Aorta (tissue), 5 donors: ENCODE results near the gene MAP6D1. TPM values are rescaled to one million over a fixed set of nuclear protein-coding genes. Genes with fewer than 3 reads are reported as not detected.
A peak's percentile ranks its signal among the peaks of the same experiment; 100 is the strongest.
"Not testable (repeated sequence)": the region's sequence is repeated elsewhere in the genome, so short reads cannot be mapped to it uniquely, and the experiment has no call there.

ENCODE experiments used
- ATAC-seq: fragments of 200-7000 bp; cut with Tn5 transposase; one replicate; pipeline ENCODE4 v1.9.1; 2022; ENCODE audit warnings: moderate library complexity; ENCODE audit not compliant: low FRiP score
- DNase-seq, 2 donors: peaks; one replicate each; pipeline ENCODE4 v3.0.0-alpha.2; 2020
- H3K27ac ChIP-seq, 2 donors: one replicate each; pipeline ENCODE4 v1.5.1; 2013; ENCODE audit warnings: low read length in 2 of 2, mild to moderate bottlenecking in 2 of 2, moderate library complexity in 2 of 2, control low read depth in 1 of 2, inconsistent platforms in 1 of 2, low read depth in 1 of 2
- H3K27me3 ChIP-seq, 2 donors: one replicate each; pipeline ENCODE4 v1.6.1; 2013; ENCODE audit warnings: control low read depth in 1 of 2, low read length in 1 of 2, mild to moderate bottlenecking in 1 of 2, moderate library complexity in 1 of 2; ENCODE audit not compliant: insufficient read depth in 2 of 2, control insufficient read depth in 1 of 2
- H3K36me3 ChIP-seq, 2 donors: one replicate each; pipeline ENCODE4 v1.6.1; 2013; ENCODE audit warnings: control low read depth in 1 of 2, low read length in 1 of 2, mild to moderate bottlenecking in 1 of 2; ENCODE audit not compliant: insufficient read depth in 2 of 2, control insufficient read depth in 1 of 2
- H3K4me1 ChIP-seq, 2 donors: one replicate each; pipeline ENCODE4 v1.6.1; 2013; ENCODE audit warnings: low read length in 2 of 2, control low read depth in 1 of 2, mild to moderate bottlenecking in 1 of 2, moderate library complexity in 1 of 2; ENCODE audit not compliant: insufficient read depth in 2 of 2, control insufficient read depth in 1 of 2
- H3K4me3 ChIP-seq, 2 donors: one replicate each; pipeline ENCODE4 v1.5.1; 2013; ENCODE audit warnings: low read length in 2 of 2, control low read depth in 1 of 2, mild to moderate bottlenecking in 1 of 2
- H3K9me3 ChIP-seq: one replicate; pipeline ENCODE4 v1.6.1; 2013; ENCODE audit warnings: mild to moderate bottlenecking, low read length; ENCODE audit not compliant: control insufficient read depth
- WGBS, 2 donors: extraction: QIAGEN DNeasy Blood & Tissue Kit; methylation state at CpG; one replicate each; pipeline ENCODE4 v1.1.7; 2013; 5-methylcytosine and 5-hydroxymethylcytosine counted together
- intact Hi-C, 2 donors: fragments of 100-400 bp; cut with DNase I; formaldehyde crosslinking; loops; one replicate each; pipeline versions ENCODE4 v1.14.2 to v1.15.0; 2022
- polyA plus RNA-seq, 2 donors: library from polyadenylated mRNA; stranded (reverse); fragments of 200-250 nt; gene quantifications; one replicate each; pipeline ENCODE4 v1.2.3, GENCODE V29; 2013
- total RNA-seq, 2 donors: library from RNA; stranded (reverse); fragmentation: NEBNext Ultra II Directional; extraction: Animal tissue kit (Norgen Biotek cat#: 25700); gene quantifications; one replicate each; pipeline ENCODE4 v1.2.1, GENCODE V29; 2021
- donor health status: healthy with polysubstance abuse.
- donor health status: Bipolar disorder and iron deficiency.
- donor health status: DM: no; HTN: no; CAD: no.
- donor health status: DM: no; HTN: no; CAD: no.
- donor health status: DM: yes; HTN: yes; CAD: no.

Gene MAP6D1
- total and polyA plus RNA-seq, 4 donors = 1.7 TPM; not detected in 2

DNA sequence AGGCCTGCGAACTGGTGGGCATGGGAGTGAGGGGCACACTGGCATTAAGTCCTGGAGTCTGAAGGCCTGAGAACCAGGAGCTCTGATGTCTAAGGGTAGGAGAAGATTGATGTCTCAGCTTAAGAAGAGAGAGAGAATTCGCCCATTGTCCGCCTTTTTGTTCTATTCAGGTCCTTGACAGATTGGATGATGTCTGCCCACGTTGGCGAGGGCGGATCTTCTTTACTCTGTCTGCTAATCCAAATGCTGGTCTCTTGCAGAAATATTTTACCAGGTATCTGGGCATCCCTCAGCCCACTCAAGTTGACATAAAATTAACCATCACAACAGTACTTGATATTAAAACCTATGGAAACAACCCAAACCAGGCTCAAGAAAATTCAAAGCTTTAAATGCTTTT is 44.1 kb downstream of the MAP6D1 start:
- no peaks in the 10 kb centered on the region for H3K4me1 ChIP-seq

DNA sequence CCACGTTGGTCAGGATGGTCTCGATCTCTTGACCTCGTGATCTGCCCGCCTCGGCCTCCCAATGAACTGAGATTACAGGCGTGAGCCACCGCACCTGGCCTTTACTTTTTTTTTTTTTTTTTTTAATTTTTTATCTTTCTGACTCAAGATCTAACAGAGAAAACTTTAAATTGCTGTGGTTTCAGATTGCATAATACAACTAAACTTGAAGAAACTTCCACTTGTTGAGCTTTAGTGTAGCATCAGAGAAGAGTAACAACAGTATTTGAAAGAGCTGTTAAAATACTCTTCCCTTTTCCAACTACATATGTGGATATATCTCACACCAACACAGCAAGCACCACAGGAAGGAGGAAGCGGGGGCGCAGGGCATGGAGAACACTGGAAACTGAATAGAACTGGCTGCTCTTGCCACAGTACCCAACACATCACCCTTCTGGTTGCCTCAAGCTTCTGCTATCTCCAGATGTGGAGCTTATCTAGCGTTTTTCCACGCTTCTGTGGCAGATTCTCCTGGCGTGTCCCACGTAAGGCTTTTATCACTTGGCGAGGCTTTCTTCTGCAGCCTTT is 45.4 kb downstream of the MAP6D1 start:
- peaks cover 2 to 5% of the 10 kb centered on the region in 2 donors for H3K36me3 ChIP-seq
- 88 to 92% methylated on average over 14 of the region's 14 CpGs for WGBS, 2 donors
- ATAC-seq = no peak

More for the DNA sequence above, 44.1 kb downstream of the MAP6D1 start:
- WGBS, 2 donors = 93 to 96% methylated on average over 6 of the region's 6 CpGs
- Histone ChIP-seq H3K36me3 (peaks cover 2 to 7% of the 10 kb centered on the region in 2 donors), H3K4me3 (no peak overlapping the region), H3K27ac (no peak overlapping the region), H3K27me3 (no peaks in the 10 kb centered on the region), H3K9me3 (no peaks in the 10 kb centered on the region)
- ATAC-seq (no peak), DNase-seq (no peak)
- intact Hi-C loops = no loop called here

GRCh38 chr3:183777016-183777618 is 48.3 kb downstream of the MAP6D1 start:
- H3K36me3 ChIP-seq = peaks cover 2 to 6% of the 10 kb centered on the region in 2 donors
- DNase-seq = no peak
- H3K4me1 ChIP-seq = no peaks in the 10 kb centered on the region
- H3K27me3 ChIP-seq = no peaks in the 10 kb centered on the region
- no peak overlapping the region for H3K4me3 ChIP-seq
- H3K27ac ChIP-seq = no peak overlapping the region
- WGBS, 2 donors = 92 to 94% methylated on average over 4 of the region's 4 CpGs
- ATAC-seq = no peak
- intact Hi-C loops = no loop called here
- H3K9me3 ChIP-seq = no peaks in the 10 kb centered on the region

More for the DNA sequence above, 45.4 kb downstream of the MAP6D1 start:
- Histone ChIP-seq H3K4me3 (no peak overlapping the region), H3K27ac (no peak overlapping the region), H3K9me3 (no peaks in the 10 kb centered on the region), H3K27me3 (no peaks in the 10 kb centered on the region), H3K4me1 (no peaks in the 10 kb centered on the region)
- intact Hi-C loops = no loop called here
- DNase-seq = no peak

GRCh38 chr3:183776451-183776850 is 48.9 kb downstream of the MAP6D1 start:
- H3K36me3 ChIP-seq, intact Hi-C loops, H3K27me3 ChIP-seq, ATAC-seq, H3K9me3 ChIP-seq, H3K4me3 ChIP-seq, DNase-seq, H3K4me1 ChIP-seq, H3K27ac ChIP-seq: not testable (repeated sequence)
- 85 to 95% methylated on average over 5 of the region's 5 CpGs for WGBS, 2 donors

GRCh38 chr3:183775781-183776180 is 49.6 kb downstream of the MAP6D1 start:
- no peaks in the 10 kb centered on the region for H3K9me3 ChIP-seq
- WGBS, 2 donors = 22 to 24% methylated on average over 5 of the region's 5 CpGs
- intact Hi-C loops = no loop called here
- DNase-seq = peak in 1 of 2 donors; percentile 57
- ATAC-seq = no peak
- H3K27ac ChIP-seq = no peak overlapping the region
- H3K27me3 ChIP-seq = no peaks in the 10 kb centered on the region
- H3K36me3 ChIP-seq = peaks cover 2 to 4% of the 10 kb centered on the region in 2 donors
- H3K4me1 ChIP-seq = no peaks in the 10 kb centered on the region
- no peak overlapping the region for H3K4me3 ChIP-seq

GRCh38 chr3:183774631-183775030 is 50.7 kb downstream of the MAP6D1 start:
- Histone ChIP-seq H3K4me3 (no peak overlapping the region), H3K27me3 (no peaks in the 10 kb centered on the region), H3K9me3 (no peaks in the 10 kb centered on the region), H3K27ac (no peak overlapping the region), H3K4me1 (no peaks in the 10 kb centered on the region), H3K36me3 (peaks cover 2 to 4% of the 10 kb centered on the region in 2 donors)
- no peak for ATAC-seq
- intact Hi-C loops = no loop called here
- 74 to 86% methylated on average over 3 of the region's 3 CpGs for WGBS, 2 donors
- no peak for DNase-seq

DNA sequence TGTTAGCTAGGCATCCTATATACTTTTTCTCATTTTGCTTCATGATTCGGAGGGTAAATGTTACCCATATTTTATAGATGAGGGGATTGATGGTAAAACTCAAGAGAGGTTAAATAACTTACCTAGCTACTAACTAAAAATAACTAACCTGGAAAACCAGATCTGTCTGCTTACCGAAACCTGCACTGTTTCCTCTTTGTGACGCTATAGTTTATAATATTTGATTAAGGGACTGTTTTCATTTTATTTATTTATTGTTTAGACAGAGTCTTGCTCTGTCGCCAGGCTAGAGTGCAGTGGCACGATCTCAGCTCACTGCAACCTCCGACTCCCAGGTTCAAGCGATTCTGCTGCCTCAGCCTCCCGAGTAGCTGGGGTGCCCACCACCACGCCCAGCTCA is 55.9 kb downstream of the MAP6D1 start:
- ATAC-seq (no peak), DNase-seq (no peak)
- H3K27me3 ChIP-seq = no peaks in the 10 kb centered on the region
- no peaks in the 10 kb centered on the region for H3K9me3 ChIP-seq
- peaks cover 0 to 2% of the 10 kb centered on the region in 2 donors for H3K36me3 ChIP-seq
- no peak overlapping the region for H3K4me3 ChIP-seq
- intact Hi-C loops = loop anchor here in 1 of 2 donors (5.0 kb wide), 1 partner anchor 302 kb away; no protein-coding TSS in a partner anchor
- no peak overlapping the region for H3K27ac ChIP-seq
- WGBS, 2 donors = 93 to 97% methylated on average over 9 of the region's 9 CpGs
- peaks cover 0 to 1% of the 10 kb centered on the region in 2 donors for H3K4me1 ChIP-seq

DNA sequence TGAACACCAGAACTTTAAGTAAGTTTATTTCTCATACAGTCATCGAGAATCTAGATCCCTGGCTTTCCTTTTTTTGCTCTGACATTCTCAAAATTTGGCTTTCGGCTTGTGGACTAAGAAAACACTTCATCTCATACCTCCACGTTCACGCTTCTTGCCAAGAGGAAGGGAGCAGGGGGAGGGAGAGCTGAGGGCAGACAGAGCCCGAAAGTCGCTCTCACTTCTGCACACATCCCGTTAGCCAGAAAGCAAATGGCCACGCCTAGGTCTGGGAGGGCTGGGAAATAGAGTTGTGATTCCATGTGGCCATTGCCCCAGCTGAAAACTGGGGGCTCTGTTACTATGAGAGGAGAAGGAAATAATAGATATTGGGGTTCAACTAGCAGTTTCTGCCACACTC is 57.3 kb downstream of the MAP6D1 start:
- H3K27ac ChIP-seq = no peak overlapping the region
- H3K27me3 ChIP-seq = no peaks in the 10 kb centered on the region
- 23 to 35% methylated on average over 8 of the region's 8 CpGs for WGBS, 2 donors
- H3K4me3 ChIP-seq = no peak overlapping the region
- ATAC-seq (no peak), DNase-seq (no peak)
- no peaks in the 10 kb centered on the region for H3K9me3 ChIP-seq
- peaks cover 0 to 2% of the 10 kb centered on the region in 2 donors for H3K36me3 ChIP-seq
- intact Hi-C loops = loop anchor here in 1 of 2 donors (5.0 kb wide), 1 partner anchor 301 kb away; no protein-coding TSS in a partner anchor
- H3K4me1 ChIP-seq = peaks cover 0 to 1% of the 10 kb centered on the region in 2 donors
